Bronchial epithelial cell (primary cell): ENCODE measurements around the gene GJA3. TPM values are rescaled to one million over a fixed set of nuclear protein-coding genes. Genes with fewer than 3 reads are reported as not detected.
A peak's percentile ranks its signal among the peaks of the same experiment; 100 is the strongest.

Source experiments
- DNase-seq: peaks from one replicate; pipeline ENCODE4 v3.0.0-alpha.2; 2010; ENCODE audit warnings: low read depth
- FAIRE-seq: peaks from 2 replicates; lab custom pipeline; 2011; peaks lifted over from hg19 to GRCh38; lab: Jason Lieb, UNC
- H3K27me3 ChIP-seq: 2 replicates; pipeline ENCODE4 v1.5.1; 2011; ENCODE audit warnings: low read length; ENCODE audit not compliant: control insufficient read depth, insufficient read depth
- H3K36me3 ChIP-seq: 2 replicates; pipeline ENCODE4 v1.5.1; 2011; ENCODE audit warnings: low read length; ENCODE audit not compliant: control insufficient read depth, insufficient read depth
- H3K4me3 ChIP-seq: 2 replicates; pipeline ENCODE4 v1.5.1; 2011; ENCODE audit warnings: mild to moderate bottlenecking, low read depth, low read length, control low read depth
- total RNA-seq: library from RNA; depleted of rRNA; stranded (reverse); fragments of >200 nt; gene quantifications from 2 replicates; pipeline ENCODE4 v1.2.1, GENCODE V29; 2014
- TF ChIP-seq, protein P1 (sequence below): IDR thresholded peaks from 2 replicates; pipeline ENCODE4 v1.5.1; 2011; ENCODE audit warnings: mild to moderate bottlenecking, moderate library complexity, low read length, control low read depth, inconsistent platforms; ENCODE audit not compliant: insufficient read depth, severe bottlenecking

The GJA3 gene
- total RNA-seq, 1 donor from 2014 or later, result 0.26 TPM

DNA sequence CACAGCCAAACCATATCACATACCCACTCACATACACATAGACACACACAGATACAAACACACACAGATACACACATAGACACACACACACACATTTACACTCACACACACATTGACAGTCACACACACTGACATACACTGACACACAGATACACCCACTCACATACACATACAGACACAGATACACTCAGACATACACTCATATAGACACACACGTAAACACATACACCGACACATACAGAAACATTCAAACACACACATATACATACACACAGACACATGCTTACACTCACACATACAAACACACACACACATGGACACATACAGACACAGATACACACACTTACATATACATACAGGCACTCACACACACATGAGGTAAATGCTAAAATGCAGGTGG lies 30.2 kb downstream of the GJA3 start:
- H3K27me3 ChIP-seq, result no peaks in the 10 kb centered on the region
- FAIRE-seq (peak; percentile 76), DNase-seq (no peak)
- H3K4me3 ChIP-seq, result no peak overlapping the region
- no peaks in the 10 kb centered on the region for H3K36me3 ChIP-seq
- TF ChIP-seq, protein P1, sequence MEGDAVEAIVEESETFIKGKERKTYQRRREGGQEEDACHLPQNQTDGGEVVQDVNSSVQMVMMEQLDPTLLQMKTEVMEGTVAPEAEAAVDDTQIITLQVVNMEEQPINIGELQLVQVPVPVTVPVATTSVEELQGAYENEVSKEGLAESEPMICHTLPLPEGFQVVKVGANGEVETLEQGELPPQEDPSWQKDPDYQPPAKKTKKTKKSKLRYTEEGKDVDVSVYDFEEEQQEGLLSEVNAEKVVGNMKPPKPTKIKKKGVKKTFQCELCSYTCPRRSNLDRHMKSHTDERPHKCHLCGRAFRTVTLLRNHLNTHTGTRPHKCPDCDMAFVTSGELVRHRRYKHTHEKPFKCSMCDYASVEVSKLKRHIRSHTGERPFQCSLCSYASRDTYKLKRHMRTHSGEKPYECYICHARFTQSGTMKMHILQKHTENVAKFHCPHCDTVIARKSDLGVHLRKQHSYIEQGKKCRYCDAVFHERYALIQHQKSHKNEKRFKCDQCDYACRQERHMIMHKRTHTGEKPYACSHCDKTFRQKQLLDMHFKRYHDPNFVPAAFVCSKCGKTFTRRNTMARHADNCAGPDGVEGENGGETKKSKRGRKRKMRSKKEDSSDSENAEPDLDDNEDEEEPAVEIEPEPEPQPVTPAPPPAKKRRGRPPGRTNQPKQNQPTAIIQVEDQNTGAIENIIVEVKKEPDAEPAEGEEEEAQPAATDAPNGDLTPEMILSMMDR, result no peak

DNA sequence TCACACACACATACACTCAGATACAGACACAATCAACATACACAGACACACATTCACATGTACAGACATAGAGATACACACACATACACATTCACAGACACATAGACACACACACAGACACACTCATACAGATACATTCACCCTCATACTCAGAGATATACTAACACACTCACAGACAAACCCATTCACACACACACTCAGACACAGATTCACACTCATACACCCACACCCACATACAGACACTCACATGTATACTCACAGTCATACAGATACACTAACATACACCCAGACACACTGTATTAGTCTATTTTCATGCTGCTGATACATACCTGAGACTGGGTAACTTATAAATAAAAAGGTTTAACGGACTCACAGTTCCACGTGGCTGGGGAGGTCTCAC lies 30.8 kb downstream of the GJA3 start:
- TF ChIP-seq, protein P1, result no peak
- Histone ChIP-seq H3K27me3 (no peaks in the 10 kb centered on the region), H3K4me3 (no peak overlapping the region), H3K36me3 (no peaks in the 10 kb centered on the region)
- DNase-seq (no peak), FAIRE-seq (no peak)

DNA sequence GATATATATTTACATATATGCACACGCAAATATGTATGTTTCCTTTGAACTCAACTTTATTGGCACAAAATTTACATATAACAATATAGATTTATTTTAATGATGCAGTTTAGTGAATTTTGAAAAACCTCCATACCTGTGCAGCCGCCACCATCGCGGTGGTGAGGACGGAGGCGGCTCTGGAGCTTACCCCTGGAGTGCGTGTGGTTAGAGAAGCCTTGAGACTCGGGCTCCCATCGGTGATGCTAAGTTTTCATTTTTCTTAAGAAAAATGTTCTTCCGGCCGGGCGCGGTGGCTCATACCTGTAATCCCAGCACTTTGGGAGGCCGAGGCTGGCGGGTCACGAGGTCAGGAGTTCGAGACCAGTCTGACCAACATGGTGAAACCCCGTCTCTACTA lies 31.8 kb downstream of the GJA3 start:
- no peak for FAIRE-seq
- no peak for DNase-seq
- Histone ChIP-seq H3K36me3 (no peaks in the 10 kb centered on the region), H3K4me3 (no peak overlapping the region), H3K27me3 (no peaks in the 10 kb centered on the region)
- TF ChIP-seq, protein P1, result no peak

DNA sequence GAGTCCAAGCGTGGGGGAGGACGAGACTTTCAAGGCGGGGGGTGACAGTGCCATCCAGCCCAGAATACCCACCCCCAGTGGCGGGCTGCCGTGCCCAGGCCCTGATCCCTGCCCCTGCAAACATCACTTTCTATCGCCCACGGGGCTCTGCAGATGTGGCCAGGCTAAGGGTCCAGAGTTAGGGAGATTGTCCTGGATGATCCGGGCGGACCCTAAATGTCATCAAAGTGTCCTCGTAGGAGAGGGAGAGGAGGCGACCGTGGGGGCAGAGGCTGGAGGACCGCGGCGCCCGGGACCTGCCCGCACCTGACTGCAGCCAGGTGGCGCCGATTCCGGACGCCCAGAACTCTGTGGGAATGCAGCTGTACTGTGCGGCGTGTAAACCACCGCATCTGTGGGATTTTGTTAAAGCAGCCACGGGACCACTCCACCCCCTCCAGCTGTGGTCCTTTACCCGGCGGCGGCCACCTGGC lies 32.4 kb downstream of the GJA3 start:
- Histone ChIP-seq H3K27me3 (no peaks in the 10 kb centered on the region), H3K4me3 (peak overlapping the region; percentile 59), H3K36me3 (no peaks in the 10 kb centered on the region)
- TF ChIP-seq, protein P1, result peak; percentile 66
- FAIRE-seq (no peak), DNase-seq (no peak)

DNA sequence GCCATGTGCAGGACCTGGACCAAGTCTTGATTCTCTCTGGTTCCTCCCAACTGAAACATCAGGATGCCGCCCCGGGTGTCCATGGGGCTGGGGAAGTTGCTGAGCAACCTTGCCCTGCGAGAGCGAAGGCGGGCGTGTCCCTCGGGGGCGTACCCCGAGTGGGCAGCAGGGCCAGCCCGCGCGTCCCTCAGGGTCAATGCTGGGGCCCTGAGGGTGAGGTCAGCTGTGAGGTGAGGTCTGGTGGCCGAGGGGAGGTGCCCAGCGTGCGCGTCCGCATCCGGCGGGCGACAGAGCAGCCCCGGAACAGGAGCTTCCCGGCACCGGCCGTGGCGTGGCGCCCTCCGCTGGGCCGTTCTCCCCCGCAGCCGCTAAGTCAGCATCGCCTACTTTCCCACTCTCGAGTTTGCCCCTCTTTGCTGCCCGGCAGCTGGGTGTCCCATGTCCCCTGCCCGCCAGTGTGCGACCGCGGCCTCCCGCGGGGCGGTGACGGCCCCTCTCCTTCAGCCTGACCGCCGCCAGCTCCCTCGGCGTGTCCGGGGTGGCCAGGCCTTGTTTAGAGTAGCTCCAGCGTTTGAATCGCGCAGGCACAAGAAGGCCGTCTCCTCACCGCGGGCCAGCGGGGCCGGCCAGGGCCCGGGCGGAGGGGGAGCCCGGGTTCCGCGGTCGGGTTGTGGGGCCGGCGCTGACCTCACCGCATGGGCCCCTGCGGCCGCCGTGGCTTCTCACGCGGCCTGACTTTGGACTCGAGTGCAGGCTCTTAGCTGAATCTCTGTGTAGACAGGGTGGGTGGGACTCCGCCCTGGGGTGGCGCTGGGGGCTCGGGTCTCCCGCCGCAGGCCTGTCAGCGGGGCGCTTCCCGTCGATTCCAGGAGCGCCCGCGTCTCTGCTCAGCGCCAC lies 33.0 kb downstream of the GJA3 start:
- Histone ChIP-seq H3K27me3 (no peaks in the 10 kb centered on the region), H3K36me3 (no peaks in the 10 kb centered on the region), H3K4me3 (peak overlapping the region; percentile 59)
- TF ChIP-seq, protein P1, result peak; percentile 64
- DNase-seq (no peak), FAIRE-seq (no peak)
